GM12878 (cell line): ENCODE results near the gene CAPN14. TPM values are rescaled to one million over a fixed set of nuclear protein-coding genes. Genes with fewer than 3 reads are reported as not detected.

Experiments
- ATAC-seq: fragments of 200-7000 bp; cut with Tn5 transposase; 3 replicates; pipeline ENCODE4 v1.9.1; 2020; ENCODE audit warnings: mild to moderate bottlenecking, moderate library complexity
- BruUV-seq: library from RNA; stranded (reverse); fragments of 400-500 nt; replicated peaks from 2 replicates; lab custom pipeline; 2021; lab: Mats Ljungman, UMichigan
- CTCF ChIA-PET: fragments of 300-600 bp; sonication (Branson Sonifier 250); formaldehyde crosslinking; extraction: SDS; loops from one replicate; lab custom pipeline; 2021; ENCODE audit warnings: inconsistent platforms; lab: Yijun Ruan, JAX
- POLR2A ChIA-PET: fragments of 350-600 bp; formaldehyde crosslinking; extraction: SDS; loops from one replicate; lab custom pipeline; 2021; ENCODE audit warnings: inconsistent platforms; lab: Charles Lee
- RAD21 ChIA-PET: fragments of 300-600 bp; sonication (Branson Sonifier 250); formaldehyde crosslinking; loops from one replicate; lab custom pipeline; 2023; ENCODE audit warnings: antibody characterized with exemption; ENCODE audit not compliant: unreplicated experiment; lab: Charles Lee
- SMC1A ChIA-PET: fragments of 300-600 bp; sonication (Branson Sonifier 250); formaldehyde crosslinking; loops from one replicate; lab custom pipeline; 2023; ENCODE audit not compliant: unreplicated experiment, uncharacterized antibody; lab: Charles Lee
- DNase-seq: peaks from one replicate; pipeline ENCODE4 v3.0.0-alpha.2; 2011; ENCODE audit warnings: low read depth, low spot score
- FAIRE-seq: peaks from 3 replicates; lab custom pipeline; 2011; peaks lifted over from hg19 to GRCh38; lab: Jason Lieb, UNC
- H2AFZ ChIP-seq: 2 replicates; pipeline ENCODE4 v1.6.0; 2011; ENCODE audit warnings: low read depth, low read length, control low read depth; ENCODE audit not compliant: control insufficient read depth
- H3K27ac ChIP-seq: 2 replicates; pipeline ENCODE4 v1.5.1; 2011; ENCODE audit warnings: control low read depth; ENCODE audit not compliant: control insufficient read depth, insufficient read depth
- H3K27me3 ChIP-seq, 2 experiments: replicated peaks in 1 of 2; 2 replicates each; pipeline versions ENCODE4 v1.6.0 to v1.6.1; 2011; ENCODE audit warnings: low read length in 1 of 2; ENCODE audit not compliant: control insufficient read depth in 2 of 2, insufficient read depth in 2 of 2
- H3K36me3 ChIP-seq, 2 experiments: 2 replicates each; pipeline ENCODE4 v1.5.1; 2011; ENCODE audit warnings: low read length in 1 of 2; ENCODE audit not compliant: control insufficient read depth in 2 of 2, insufficient read depth in 2 of 2
- H3K4me1 ChIP-seq: 2 replicates; pipeline ENCODE4 v1.6.1; 2011; ENCODE audit warnings: mild to moderate bottlenecking, low read length, moderate library complexity, mixed read lengths; ENCODE audit not compliant: control insufficient read depth, insufficient read depth
- H3K4me2 ChIP-seq: 2 replicates; pipeline ENCODE4 v1.6.0; 2011; ENCODE audit warnings: control low read depth; ENCODE audit not compliant: control insufficient read depth, insufficient read depth
- H3K4me3 ChIP-seq: fragments of 200-600 bp; sonication (generic); 2 replicates; pipeline ENCODE4 v1.5.1; 2016
- H3K79me2 ChIP-seq: 2 replicates; pipeline ENCODE4 v1.6.0; 2011; ENCODE audit warnings: low read length; ENCODE audit not compliant: control insufficient read depth, insufficient read depth
- H3K9ac ChIP-seq: 2 replicates; pipeline ENCODE4 v1.8.0; 2011; ENCODE audit warnings: low read length, control low read depth, mixed read lengths; ENCODE audit not compliant: control insufficient read depth, insufficient read depth
- H3K9me3 ChIP-seq: replicated peaks from 3 replicates; pipeline ENCODE4 v1.5.1; 2011; ENCODE audit warnings: mild to moderate bottlenecking, low read length; ENCODE audit not compliant: control insufficient read depth, insufficient read depth
- H4K20me1 ChIP-seq: 2 replicates; pipeline ENCODE4 v1.6.0; 2011; ENCODE audit not compliant: control insufficient read depth, insufficient read depth
- HDAC6 ChIP-seq: fragments of 200-600 bp; sonication (generic); IDR thresholded peaks from one replicate; pipeline ENCODE4 v1.8.0; 2017; ENCODE audit warnings: antibody characterized with exemption; ENCODE audit not compliant: unreplicated experiment
- KDM1A ChIP-seq: fragments of 200-600 bp; sonication (generic); IDR thresholded peaks from 2 replicates; pipeline ENCODE4 v1.6.1; 2016; ENCODE audit warnings: borderline replicate concordance
- SIN3A ChIP-seq: IDR thresholded peaks from 2 replicates; pipeline ENCODE4 v1.6.1; 2012; ENCODE audit warnings: low read depth, low read length, improper control_type of control experiment
- TCF3 ChIP-seq: IDR thresholded peaks from 2 replicates; pipeline ENCODE4 v1.6.1; 2012; ENCODE audit warnings: low read depth, mild to moderate bottlenecking, low read length, borderline replicate concordance; ENCODE audit not compliant: insufficient read depth
- WGBS: methylation state at CpG from one replicate; pipeline ENCODE4 v1.1.6; 2016; ENCODE audit warnings: low lambda C conversion rate; ENCODE audit not compliant: insufficient replicate concordance, insufficient coverage; ENCODE audit errors: missing lambda C conversion rate; 5-methylcytosine and 5-hydroxymethylcytosine counted together
- in situ Hi-C: fragments of 300-500 bp; cut with MboI; formaldehyde crosslinking; loops from 9 replicates; pipeline ENCODE4 v1.14.3; 2018; ENCODE audit warnings: mixed read lengths
- intact Hi-C: fragments of 100-400 bp; cut with micrococcal nuclease; formaldehyde crosslinking; loops from one replicate; pipeline ENCODE4 v1.14.2; 2022; ENCODE audit not compliant: unreplicated experiment
- polyA plus RNA-seq, 11 experiments: library from polyadenylated mRNA; depleted of rRNA in 4 of 11; unstranded in 6 of 11; stranded (reverse) in 5 of 11; fragments of >200 nt; fragmentation: Nextera tagmentation in 4 of 11; fragmentation: Illumina TruSeq in 1 of 11; extraction: Ambion mirVana in 4 of 11; extraction: Trizol in 1 of 11; gene quantifications; 1 replicate in 1 of 11; 2 replicates in 10 of 11; pipeline versions ENCODE4 v1.2.1 to v1.2.3, GENCODE V29; 2011 to 2016; ENCODE audit warnings: inconsistent platforms in 2 of 11, missing spikeins in 2 of 11, low read depth in 1 of 11
- total RNA-seq, 4 experiments: library from RNA; depleted of rRNA in 3 of 4; stranded (reverse); fragments of >200 nt in 3 of 4; fragmentation: Illumina TruSeq in 1 of 4; extraction: Trizol in 1 of 4; gene quantifications; 2 replicates each; pipeline versions ENCODE4 v1.2.1 to v1.2.3, GENCODE V29; 2013 to 2021
- TF ChIP-seq, protein P1 (sequence below): fragments of 450-650 bp; IDR thresholded peaks from 2 replicates; pipeline ENCODE4 v1.6.1; 2016; ENCODE audit warnings: mild to moderate bottlenecking

The CAPN14 gene
- total and polyA plus RNA-seq, 10 of the 15 experiments (the other 5 are each of a cell fraction or from before 2014, with no cell fraction given): 0.08 to 1.5 (median 1.1) TPM

DNA sequence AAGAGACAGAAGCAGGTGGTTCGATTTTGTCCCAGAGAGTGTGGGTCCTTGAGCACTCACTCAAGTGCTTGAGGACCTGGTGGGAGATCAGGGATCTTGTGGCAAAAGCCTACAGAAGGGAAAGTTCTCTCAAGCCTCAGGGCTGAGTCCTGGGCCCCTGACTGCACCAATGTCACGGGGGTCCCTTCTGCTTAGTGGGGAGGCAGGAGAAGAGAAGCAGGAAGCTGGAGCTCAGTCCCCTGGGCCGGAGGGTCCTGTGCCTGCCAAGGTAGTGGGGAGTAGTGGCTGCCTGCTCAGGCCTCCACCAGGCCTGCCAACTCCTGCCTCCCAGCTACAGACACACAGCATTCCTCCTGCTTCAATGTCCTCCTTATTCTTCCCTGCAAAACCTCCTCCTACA is 11.7 kb downstream of the CAPN14 start:
- SMC1A ChIA-PET: no interaction called here
- POLR2A ChIA-PET: no interaction called here
- no peaks in the 10 kb centered on the region for H4K20me1 ChIP-seq
- no peak overlapping the region for H3K9ac ChIP-seq
- no TSS peak for BruUV-seq
- no peak for ATAC-seq
- in situ Hi-C loops (no loop called here), intact Hi-C loops (no loop called here)
- H3K79me2 ChIP-seq: no peaks in the 10 kb centered on the region
- no peak overlapping the region for H3K27ac ChIP-seq
- no peaks in the 10 kb centered on the region for H3K9me3 ChIP-seq
- RAD21 ChIA-PET: interaction anchor here (1.5 kb wide), 1 partner anchor 31 kb away, joined by 3 read pairs; no protein-coding TSS in a partner anchor
- H3K4me2 ChIP-seq: no peak overlapping the region
- FAIRE-seq: no peak
- WGBS: 17% methylated on average over 3 of the region's 3 CpGs
- CTCF ChIA-PET: no interaction called here
- DNase-seq: no peak
- peaks cover 4% of the 10 kb centered on the region; the same call in 1 of the 2 replicates for H3K4me1 ChIP-seq
- H3K4me3 ChIP-seq: no peak overlapping the region
- no peak for TF ChIP-seq KDM1A
- no peaks in the 10 kb centered on the region; a peak in 2 of 4 replicates for H3K27me3 ChIP-seq
- no peaks in the 10 kb centered on the region for H3K36me3 ChIP-seq
- H2AFZ ChIP-seq: no peak overlapping the region

GRCh38 chr2:31205186-31205585 is 12.1 kb downstream of the CAPN14 start:
- CTCF ChIA-PET: interaction anchor here (1.5 kb wide), 1 partner anchor 490 kb away, joined by 3 read pairs; no protein-coding TSS in a partner anchor

More at GRCh38 chr2:31205186-31205585, 12.1 kb downstream of the CAPN14 start:
- H3K9ac ChIP-seq: no peak overlapping the region
- H3K27ac ChIP-seq: no peak overlapping the region
- DNase-seq (no peak), ATAC-seq (no peak), FAIRE-seq (no peak)
- WGBS: 33% methylated on average over 9 of the region's 9 CpGs
- ChIA-PET RAD21 (interaction anchor here (1.5 kb wide), 1 partner anchor 32 kb away, joined by 3 read pairs; no protein-coding TSS in a partner anchor), POLR2A (no interaction called here), SMC1A (no interaction called here)
- no peak overlapping the region for H3K4me3 ChIP-seq
- intact Hi-C loops (no loop called here), in situ Hi-C loops (no loop called here)
- no peaks in the 10 kb centered on the region for H4K20me1 ChIP-seq
- H3K9me3 ChIP-seq: no peaks in the 10 kb centered on the region
- no peaks in the 10 kb centered on the region for H3K36me3 ChIP-seq
- H2AFZ ChIP-seq: no peak overlapping the region
- no peak for TF ChIP-seq SIN3A
- TF ChIP-seq TCF3: no peak
- TF ChIP-seq HDAC6: no peak
- TF ChIP-seq, protein P1, sequence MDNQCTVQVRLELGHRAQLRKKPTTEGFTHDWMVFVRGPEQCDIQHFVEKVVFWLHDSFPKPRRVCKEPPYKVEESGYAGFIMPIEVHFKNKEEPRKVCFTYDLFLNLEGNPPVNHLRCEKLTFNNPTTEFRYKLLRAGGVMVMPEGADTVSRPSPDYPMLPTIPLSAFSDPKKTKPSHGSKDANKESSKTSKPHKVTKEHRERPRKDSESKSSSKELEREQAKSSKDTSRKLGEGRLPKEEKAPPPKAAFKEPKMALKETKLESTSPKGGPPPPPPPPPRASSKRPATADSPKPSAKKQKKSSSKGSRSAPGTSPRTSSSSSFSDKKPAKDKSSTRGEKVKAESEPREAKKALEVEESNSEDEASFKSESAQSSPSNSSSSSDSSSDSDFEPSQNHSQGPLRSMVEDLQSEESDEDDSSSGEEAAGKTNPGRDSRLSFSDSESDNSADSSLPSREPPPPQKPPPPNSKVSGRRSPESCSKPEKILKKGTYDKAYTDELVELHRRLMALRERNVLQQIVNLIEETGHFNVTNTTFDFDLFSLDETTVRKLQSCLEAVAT: no peak
- peaks cover 4% of the 10 kb centered on the region; the same call in 1 of the 2 replicates for H3K4me1 ChIP-seq
- no TSS peak for BruUV-seq
- no peaks in the 10 kb centered on the region; a peak in 2 of 4 replicates for H3K27me3 ChIP-seq
- no peak overlapping the region for H3K4me2 ChIP-seq
- no peaks in the 10 kb centered on the region for H3K79me2 ChIP-seq
